Type B pancreatic cell (in vitro differentiated cells): ENCODE data around the gene UBQLN1. TPM values are rescaled to one million over a fixed set of nuclear protein-coding genes. Genes with fewer than 3 reads are reported as not detected.
A peak's percentile ranks its signal among the peaks of the same experiment; 100 is the strongest.
"Not testable (repeated sequence)": the region's sequence is repeated elsewhere in the genome, so short reads cannot be mapped to it uniquely, and the experiment has no call there.

Source experiments
- DNase-seq: peaks from one replicate; pipeline ENCODE4 v3.0.0; 2021; ENCODE audit warnings: mixed read lengths; ENCODE audit not compliant: unreplicated experiment; ENCODE audit errors: extremely low spot score
- H3K27ac Mint-ChIP-seq: 2 replicates; pipeline ENCODE4 v1.8.0; 2021; ENCODE audit warnings: mild to moderate bottlenecking, mixed read lengths
- H3K27me3 Mint-ChIP-seq: 2 replicates; pipeline ENCODE4 v1.8.0; 2021; ENCODE audit warnings: mixed read lengths
- H3K36me3 Mint-ChIP-seq: 2 replicates; pipeline ENCODE4 v1.8.0; 2021; ENCODE audit warnings: mixed read lengths
- H3K4me1 Mint-ChIP-seq: one replicate; pipeline ENCODE4 v1.8.0; 2021; ENCODE audit warnings: mixed read lengths; ENCODE audit not compliant: unreplicated experiment
- H3K4me3 Mint-ChIP-seq: 2 replicates; pipeline ENCODE4 v1.8.0; 2021; ENCODE audit warnings: mild to moderate bottlenecking, mixed read lengths
- H3K9me3 Mint-ChIP-seq: 2 replicates; pipeline ENCODE4 v1.8.0; 2021; ENCODE audit warnings: mixed read lengths
- CTCF ChIP-seq: fragments of 200-600 bp; sonication (generic); conservative IDR thresholded peaks from 2 replicates; pipeline ENCODE4 v1.5.0; 2021; ENCODE audit warnings: antibody characterized with exemption, mild to moderate bottlenecking
- long read RNA-seq: library from polyadenylated mRNA; unstranded; transcript quantifications from one replicate; pipeline ENCODE4 v2.0.0, GENCODE V29; 2020
- total RNA-seq: library from RNA; stranded (reverse); gene quantifications from 2 replicates; pipeline ENCODE4 v1.2.1, GENCODE V29; 2021; ENCODE audit warnings: low replicate concordance

Gene UBQLN1
- 93.0 and 94.5 TPM in 2 replicates for total RNA-seq
- long read RNA-seq, full-length matches to known transcripts: 43 of 53 reads
- long read RNA-seq, partial matches to known transcripts: 5 of 53 reads
- long read RNA-seq, other reads (novel, unspliced or antisense): 5 of 53 reads

DNA sequence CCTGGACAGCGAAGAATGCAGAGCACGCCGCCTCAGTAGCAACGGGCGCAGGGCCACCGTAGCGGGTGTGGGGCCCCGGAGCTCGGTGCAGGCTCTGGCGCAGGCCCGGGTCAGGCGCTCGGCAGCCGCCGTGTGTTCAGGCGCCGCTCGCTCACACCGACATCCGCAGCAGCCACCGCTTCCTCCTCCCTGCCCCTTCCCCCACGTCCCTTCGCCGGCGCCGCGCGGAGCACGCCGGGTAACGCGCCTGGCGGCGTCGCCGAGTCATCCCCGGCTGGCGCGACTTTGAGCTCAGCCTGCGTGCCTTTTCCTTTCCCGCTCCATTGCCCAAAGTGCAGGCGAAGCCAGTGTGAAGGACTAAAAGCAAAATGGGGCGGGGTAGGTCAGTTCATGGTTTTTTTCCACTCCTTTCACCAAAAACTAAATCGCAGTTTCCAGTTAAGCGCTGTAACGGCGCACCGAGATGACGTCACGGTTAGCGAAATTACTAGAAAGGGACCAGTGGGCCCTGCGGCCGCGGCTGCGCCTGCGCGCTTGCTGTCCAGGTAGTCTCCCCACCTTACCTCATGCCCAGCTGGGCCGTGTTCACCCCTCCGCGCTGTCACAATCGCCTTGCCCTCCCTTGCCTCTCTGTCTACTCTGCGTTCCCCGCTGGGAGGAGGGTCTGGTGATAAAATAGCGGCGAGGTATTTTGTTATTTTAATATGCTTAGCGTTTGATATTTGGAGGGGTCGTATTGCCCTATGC, at the start of gene UBQLN1:
Gene UBQLN1 (minus strand): TSS at position 191 of the 747 bp plus-strand sequence. CDS start 279 bp downstream, outside the sequence.
- Mint-ChIP-seq H3K27ac (peak within 1 kb of the TSS; percentile 99), H3K36me3 (peaks cover 14% of the 10 kb centered on the region), H3K9me3 (no peaks in the 10 kb centered on the region), H3K4me3 (peak within 1 kb of the TSS; percentile 90), H3K4me1 (peaks cover 24% of the 10 kb centered on the region), H3K27me3 (no peaks in the 10 kb centered on the region)
- peak; percentile 90 for DNase-seq
- no peak for TF ChIP-seq CTCF

GRCh38 chr9:83754383-83754977, 46.7 kb upstream of the UBQLN1 start:
- Mint-ChIP-seq H3K36me3 (no peaks in the 10 kb centered on the region), H3K4me1 (no peaks in the 10 kb centered on the region), H3K9me3 (no peaks in the 10 kb centered on the region), H3K4me3 (no peak overlapping the region), H3K27ac (no peak overlapping the region), H3K27me3 (no peaks in the 10 kb centered on the region)
- no peak for DNase-seq
- no peak for TF ChIP-seq CTCF

- TF ChIP-seq CTCF: no peak
- H3K4me3 Mint-ChIP-seq: no peak overlapping the region
- H3K27me3 Mint-ChIP-seq: no peaks in the 10 kb centered on the region
- DNase-seq: no peak
- no peaks in the 10 kb centered on the region for H3K9me3 Mint-ChIP-seq
- H3K36me3 Mint-ChIP-seq: no peaks in the 10 kb centered on the region
- H3K27ac Mint-ChIP-seq: no peak overlapping the region
- H3K4me1 Mint-ChIP-seq: peaks cover 4% of the 10 kb centered on the region
These were observed 41.9 kb upstream of the UBQLN1 start for GRCh38 chr9:83749706-83750105.

DNA sequence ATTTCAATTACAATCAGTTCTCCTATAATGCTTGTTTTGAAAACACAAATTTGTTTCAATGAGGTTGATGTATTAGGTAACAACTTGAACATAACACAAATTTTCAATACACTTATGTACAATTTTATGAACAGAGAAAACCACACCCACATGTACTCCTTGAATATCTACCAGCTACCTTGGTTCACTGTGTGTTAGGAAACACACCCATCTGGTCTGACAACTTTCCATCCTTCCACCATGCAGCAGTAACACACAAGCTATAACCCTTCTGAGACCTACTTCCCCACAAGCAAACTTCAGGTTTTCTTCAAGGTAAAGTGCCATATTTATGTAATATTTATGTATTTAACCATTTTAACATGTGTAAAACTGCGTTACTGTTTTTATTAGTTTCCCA, 36.4 kb upstream of the UBQLN1 start:
- H3K9me3 Mint-ChIP-seq: no peaks in the 10 kb centered on the region
- no peak overlapping the region for H3K4me3 Mint-ChIP-seq
- no peak for TF ChIP-seq CTCF
- H3K4me1 Mint-ChIP-seq: peaks cover 4% of the 10 kb centered on the region
- no peak for DNase-seq
- H3K27ac Mint-ChIP-seq: no peak overlapping the region
- no peaks in the 10 kb centered on the region for H3K36me3 Mint-ChIP-seq
- H3K27me3 Mint-ChIP-seq: no peaks in the 10 kb centered on the region

DNA sequence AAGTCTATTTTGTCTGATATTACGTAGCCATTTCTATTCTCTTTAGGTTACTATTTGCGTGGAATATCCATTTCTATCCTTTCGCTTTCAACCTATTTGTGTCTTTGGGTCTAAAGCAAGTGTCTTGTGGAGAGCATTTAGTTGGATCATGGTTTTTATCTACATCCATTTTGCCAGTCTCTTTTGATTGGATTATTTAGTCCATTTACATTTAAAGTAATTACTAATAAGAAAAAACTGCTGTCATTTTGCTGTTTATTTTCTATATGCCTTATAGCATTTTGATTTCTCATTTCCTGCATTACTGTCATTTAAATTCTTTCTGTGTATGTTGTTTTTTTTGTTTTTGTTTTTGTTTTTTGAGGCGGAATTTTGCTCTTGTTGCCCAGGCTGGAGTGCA, 26.0 kb upstream of the UBQLN1 start:
- no peak for TF ChIP-seq CTCF
- no peaks in the 10 kb centered on the region for H3K4me1 Mint-ChIP-seq
- no peaks in the 10 kb centered on the region for H3K36me3 Mint-ChIP-seq
- no peak overlapping the region for H3K27ac Mint-ChIP-seq
- DNase-seq: no peak
- no peaks in the 10 kb centered on the region for H3K27me3 Mint-ChIP-seq
- no peaks in the 10 kb centered on the region for H3K9me3 Mint-ChIP-seq
- H3K4me3 Mint-ChIP-seq: no peak overlapping the region

DNA sequence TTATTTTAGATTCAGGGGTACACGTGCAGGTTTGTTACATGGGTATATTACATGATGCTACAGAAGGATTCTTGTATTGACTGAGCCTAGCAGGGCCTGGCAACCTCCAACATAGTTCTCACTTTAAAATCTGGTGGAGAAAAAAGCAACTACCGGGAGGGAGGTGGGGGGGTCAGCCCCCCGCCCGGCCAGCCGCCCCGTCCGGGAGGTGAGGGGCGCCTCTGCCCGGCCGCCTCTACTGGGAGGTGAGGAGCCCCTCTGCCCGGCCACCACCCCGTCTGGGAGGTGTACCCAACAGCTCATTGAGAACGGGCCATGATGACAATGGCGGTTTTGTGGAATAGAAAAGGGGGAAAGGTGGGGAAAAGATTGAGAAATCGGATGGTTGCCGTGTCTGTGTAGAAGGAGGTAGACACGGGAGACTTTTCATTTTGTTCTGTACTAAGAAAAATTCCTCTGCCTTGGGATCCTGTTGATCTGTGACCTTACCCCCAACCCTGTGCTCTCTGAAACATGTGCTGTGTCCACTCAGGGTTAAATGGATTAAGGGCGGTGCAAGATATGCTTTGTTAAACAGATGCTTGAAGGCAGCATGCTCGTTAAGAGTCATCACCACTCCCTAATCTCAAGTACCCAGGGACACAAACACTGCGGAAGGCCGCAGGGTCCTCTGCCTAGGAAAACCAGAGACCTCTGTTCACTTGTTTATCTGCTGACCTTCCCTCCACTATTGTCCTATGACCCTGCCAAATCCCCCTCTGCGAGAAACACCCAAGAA, 21.0 kb upstream of the UBQLN1 start:
- not testable (repeated sequence) for H3K4me1 Mint-ChIP-seq, DNase-seq, H3K4me3 Mint-ChIP-seq, H3K27me3 Mint-ChIP-seq, H3K27ac Mint-ChIP-seq, H3K36me3 Mint-ChIP-seq, H3K9me3 Mint-ChIP-seq
